IPS DF 6.9 (cell line): ENCODE measurements around the gene ZSCAN10.
"Not testable (repeated sequence)": the region's sequence is repeated elsewhere in the genome, so short reads cannot be mapped to it uniquely, and the experiment has no call there.

Source experiments
- DNase-seq: peaks from one replicate; pipeline ENCODE4 v3.0.0-alpha.2; 2013; ENCODE audit warnings: low read depth, low spot score
- H3K27ac ChIP-seq: one replicate; pipeline ENCODE4 v1.5.1; 2013; ENCODE audit warnings: low read length, control low read depth
- H3K27me3 ChIP-seq: 2 replicates; pipeline ENCODE4 v1.6.1; 2013; ENCODE audit warnings: mild to moderate bottlenecking, low read length; ENCODE audit not compliant: control insufficient read depth, insufficient read depth
- H3K36me3 ChIP-seq: 2 replicates; pipeline ENCODE4 v1.6.1; 2013; ENCODE audit warnings: low read length; ENCODE audit not compliant: control insufficient read depth, insufficient read depth
- H3K4me1 ChIP-seq: 2 replicates; pipeline ENCODE4 v1.6.1; 2013; ENCODE audit warnings: low read length; ENCODE audit not compliant: control insufficient read depth, insufficient read depth
- H3K4me3 ChIP-seq: 2 replicates; pipeline ENCODE4 v1.5.1; 2013; ENCODE audit warnings: mild to moderate bottlenecking, low read length
- H3K9me3 ChIP-seq: 2 replicates; pipeline ENCODE4 v1.6.1; 2013; ENCODE audit warnings: low read length, inconsistent platforms; ENCODE audit not compliant: control insufficient read depth, insufficient read depth
- WGBS: extraction: QIAGEN DNeasy Blood & Tissue Kit; methylation state at CpG from one replicate; pipeline ENCODE4 v1.1.7; 2013; ENCODE audit warnings: mixed read lengths, missing lambda C conversion rate; ENCODE audit not compliant: insufficient read length, insufficient coverage; 5-methylcytosine and 5-hydroxymethylcytosine counted together

The ZSCAN10 gene

GRCh38 chr16:3059041-3059722 lies 39.9 kb downstream of the ZSCAN10 start:
- no CpG with 5 or more reads among the region's 67 CpGs for WGBS
- DNase-seq, result peak; percentile 82
- Histone ChIP-seq H3K9me3 (no peaks in the 10 kb centered on the region), H3K27ac (no peak overlapping the region), H3K36me3 (no peaks in the 10 kb centered on the region), H3K27me3 (no peaks in the 10 kb centered on the region), H3K4me3 (peak overlapping the region; percentile 50; the same call in 1 of the 2 replicates), H3K4me1 (peaks cover 5% of the 10 kb centered on the region)

GRCh38 chr16:3058139-3059030 lies 40.7 kb downstream of the ZSCAN10 start:
- H3K4me3 ChIP-seq, result peak overlapping the region; percentile 50
- no peaks in the 10 kb centered on the region for H3K36me3 ChIP-seq
- DNase-seq, result no peak
- H3K27me3 ChIP-seq, result no peaks in the 10 kb centered on the region
- no peak overlapping the region for H3K27ac ChIP-seq
- peaks cover 4% of the 10 kb centered on the region for H3K4me1 ChIP-seq
- no peaks in the 10 kb centered on the region for H3K9me3 ChIP-seq
- no CpG with 5 or more reads among the region's 77 CpGs for WGBS

GRCh38 chr16:3057181-3058138 lies 41.6 kb downstream of the ZSCAN10 start:
- no CpG with 5 or more reads among the region's 22 CpGs for WGBS
- Histone ChIP-seq H3K9me3 (no peaks in the 10 kb centered on the region), H3K4me3 (no peak overlapping the region; the same call in 1 of the 2 replicates), H3K27me3 (no peaks in the 10 kb centered on the region), H3K27ac (no peak overlapping the region), H3K4me1 (peaks cover 4% of the 10 kb centered on the region), H3K36me3 (no peaks in the 10 kb centered on the region)
- no peak for DNase-seq

GRCh38 chr16:3056336-3057180 lies 42.5 kb downstream of the ZSCAN10 start:
- H3K4me3 ChIP-seq, result no peak overlapping the region
- H3K4me1 ChIP-seq, result peaks cover 4% of the 10 kb centered on the region
- no CpG with 5 or more reads among the region's 19 CpGs for WGBS

GRCh38 chr16:3055734-3056115 lies 43.4 kb downstream of the ZSCAN10 start:
- not testable (repeated sequence) for DNase-seq, H3K9me3 ChIP-seq, H3K36me3 ChIP-seq, H3K27me3 ChIP-seq, H3K27ac ChIP-seq, H3K4me1 ChIP-seq, H3K4me3 ChIP-seq
- no CpG with 5 or more reads among the region's 9 CpGs for WGBS

More at GRCh38 chr16:3056336-3057180, 42.5 kb downstream of the ZSCAN10 start:
- H3K9me3 ChIP-seq, result no peaks in the 10 kb centered on the region
- H3K27me3 ChIP-seq, result no peaks in the 10 kb centered on the region
- H3K27ac ChIP-seq, result no peak overlapping the region
- no peak for DNase-seq
- H3K36me3 ChIP-seq, result no peaks in the 10 kb centered on the region

- no peaks in the 10 kb centered on the region for H3K9me3 ChIP-seq
- no peak overlapping the region for H3K27ac ChIP-seq
- no peak overlapping the region for H3K4me3 ChIP-seq
- DNase-seq, result no peak
- H3K27me3 ChIP-seq, result no peaks in the 10 kb centered on the region
- H3K4me1 ChIP-seq, result peaks cover 4% of the 10 kb centered on the region
- 0 out of 2 replicates have a peak, but pooled peaks cover under 1% of the 10 kb centered on the region for H3K36me3 ChIP-seq
- WGBS, result no CpG with 5 or more reads among the region's 17 CpGs
Observed at GRCh38 chr16:3054965-3055733, 43.9 kb downstream of the ZSCAN10 start.

- H3K4me1 ChIP-seq, result not testable (repeated sequence)
Observed at GRCh38 chr16:3053330-3053710, 45.8 kb downstream of the ZSCAN10 start.

GRCh38 chr16:3052571-3053329 lies 46.3 kb downstream of the ZSCAN10 start:
- H3K9me3 ChIP-seq, H3K27ac ChIP-seq, H3K4me1 ChIP-seq, H3K4me3 ChIP-seq, H3K27me3 ChIP-seq, DNase-seq, H3K36me3 ChIP-seq: not testable (repeated sequence)
- no CpG with 5 or more reads among the region's 12 CpGs for WGBS

More at GRCh38 chr16:3053330-3053710, 45.8 kb downstream of the ZSCAN10 start:
- not testable (repeated sequence) for H3K9me3 ChIP-seq, H3K36me3 ChIP-seq, H3K27me3 ChIP-seq, DNase-seq, H3K4me3 ChIP-seq, H3K27ac ChIP-seq
- WGBS, result no CpG with 5 or more reads among the region's 13 CpGs
